GM11168 (cell line): ENCODE data around the gene EXOC1.
"Not testable (repeated sequence)": the region's sequence is repeated elsewhere in the genome, so short reads cannot be mapped to it uniquely, and the experiment has no call there.

ENCODE experiments used
- in situ Hi-C: fragments of 300-500 bp; cut with MboI; formaldehyde crosslinking; loops from one replicate; pipeline ENCODE4 v1.12.0; 2022; ENCODE audit warnings: low sequenced_read_pairs; ENCODE audit not compliant: unreplicated experiment

EXOC1 gene

GRCh38 chr4:55902677-55903076 lies 49.2 kb downstream of the EXOC1 start:
- in situ Hi-C loops, result no loop called here

DNA sequence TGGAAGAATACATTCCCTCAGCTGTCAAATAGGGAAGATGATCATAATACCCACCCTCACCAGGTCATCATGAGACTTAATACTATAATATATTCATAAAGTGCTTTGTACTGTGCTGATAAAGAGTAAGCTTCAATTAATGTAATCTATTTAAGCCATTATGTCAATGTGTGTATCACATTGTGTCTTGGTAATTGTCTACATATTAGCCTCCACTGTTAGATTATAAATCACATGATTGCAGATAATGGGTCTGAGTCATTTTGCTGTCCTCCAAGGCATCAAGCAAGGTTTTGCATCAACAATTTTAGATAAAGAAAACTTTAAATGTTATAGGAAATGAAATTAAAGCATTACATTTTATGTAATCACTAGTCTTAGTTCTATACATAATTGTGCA lies 50.1 kb downstream of the EXOC1 start:
- in situ Hi-C loops, result no loop called here

DNA sequence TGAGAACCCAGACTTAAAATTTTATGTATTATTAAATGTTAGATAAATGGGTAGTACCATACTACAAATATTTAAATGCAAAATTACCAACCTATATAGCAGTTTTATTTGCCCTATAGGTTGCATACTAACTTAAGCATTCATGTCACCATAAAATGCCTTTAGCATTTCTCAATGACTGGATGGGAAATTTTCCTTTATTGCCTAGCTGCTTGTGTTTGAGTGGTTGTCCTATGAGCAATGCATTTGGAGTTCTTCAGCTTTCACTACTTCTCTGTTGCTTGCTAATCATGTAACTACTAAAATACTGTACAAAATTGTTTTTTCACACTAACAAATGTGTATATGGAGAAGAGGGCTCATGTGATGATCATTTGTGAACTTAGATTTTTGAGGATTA lies 51.1 kb downstream of the EXOC1 start:
- in situ Hi-C loops, result no loop called here

DNA sequence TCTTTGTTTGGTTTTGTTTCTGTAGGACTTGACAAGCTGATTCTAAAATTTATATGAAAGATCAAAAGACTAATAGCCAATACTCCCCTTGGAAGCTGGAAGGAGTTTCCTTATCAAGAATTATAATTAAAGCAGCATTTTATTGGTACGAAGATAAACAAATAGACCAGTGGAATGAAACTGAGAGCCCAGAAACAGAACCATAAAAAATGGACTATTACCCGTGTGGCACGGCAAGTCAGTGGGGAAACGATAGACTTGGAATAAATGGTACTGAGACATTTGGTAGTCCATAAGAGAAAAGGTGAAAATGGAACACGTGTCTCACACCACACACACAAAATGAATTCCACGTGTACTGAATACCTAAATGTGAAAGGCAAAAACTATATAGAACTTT lies 52.9 kb downstream of the EXOC1 start:
- in situ Hi-C loops, result no loop called here

DNA sequence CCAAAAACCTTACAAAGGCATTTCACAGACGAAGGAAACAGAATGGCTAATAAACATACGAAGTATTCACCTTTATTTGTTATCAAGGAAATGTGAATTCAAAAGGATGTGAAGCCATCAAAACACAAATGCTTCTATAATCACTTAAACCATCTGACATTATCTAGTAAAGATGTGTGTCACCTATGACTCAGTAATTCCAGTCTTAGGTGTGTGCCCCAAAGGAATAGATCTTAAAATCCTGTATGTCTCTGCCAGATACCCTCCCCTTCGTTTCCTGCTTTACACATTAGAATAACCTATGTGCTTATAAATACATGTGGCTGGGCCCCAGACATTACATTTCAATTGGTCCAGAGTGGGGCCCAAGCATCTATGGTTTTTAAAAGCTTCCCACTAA lies 53.5 kb downstream of the EXOC1 start:
- in situ Hi-C loops, result no loop called here

DNA sequence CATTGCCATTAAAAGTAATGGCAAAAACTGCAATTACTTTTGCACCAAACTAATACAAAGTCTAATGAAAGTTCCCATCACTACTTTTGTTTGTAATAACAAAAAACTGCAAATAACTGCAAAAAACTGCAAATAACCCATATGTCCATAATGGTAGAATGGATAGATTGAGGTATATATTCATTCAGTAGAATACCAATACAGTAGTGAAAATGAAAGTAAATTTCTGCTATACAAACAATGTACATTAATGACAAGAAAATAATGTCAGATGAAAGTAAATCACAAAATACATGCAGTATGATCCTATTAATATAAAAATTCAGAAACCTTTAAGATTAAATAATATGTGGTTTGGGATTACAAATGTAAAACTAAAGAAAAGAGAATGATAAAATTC lies 54.0 kb downstream of the EXOC1 start:
- in situ Hi-C loops, result no loop called here

DNA sequence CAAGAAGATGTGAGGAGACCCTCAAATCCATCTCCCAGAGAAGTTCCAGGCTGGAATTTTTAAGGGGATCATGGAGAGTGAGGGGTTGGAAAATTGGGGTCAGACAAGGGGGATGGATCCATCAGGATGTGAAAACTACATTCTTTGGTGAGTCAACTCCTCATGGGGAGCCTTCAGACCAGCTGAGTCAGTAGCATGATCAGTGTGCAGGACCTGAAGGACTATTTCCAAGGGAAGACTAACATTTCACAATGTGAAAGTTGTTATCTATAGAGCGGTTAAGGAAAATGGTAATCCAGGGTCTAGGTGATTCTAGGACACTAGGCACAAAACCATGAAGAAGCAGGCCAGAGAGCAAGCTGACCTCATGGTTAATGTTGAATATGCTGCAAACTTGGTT lies 56.7 kb downstream of the EXOC1 start:
- in situ Hi-C loops, result no loop called here

GRCh38 chr4:55912249-55912648 lies 58.8 kb downstream of the EXOC1 start:
- in situ Hi-C loops, result no loop called here

- in situ Hi-C loops, result no loop called here
Measured at GRCh38 chr4:55920571-55920970, 67.1 kb downstream of the EXOC1 start.

DNA sequence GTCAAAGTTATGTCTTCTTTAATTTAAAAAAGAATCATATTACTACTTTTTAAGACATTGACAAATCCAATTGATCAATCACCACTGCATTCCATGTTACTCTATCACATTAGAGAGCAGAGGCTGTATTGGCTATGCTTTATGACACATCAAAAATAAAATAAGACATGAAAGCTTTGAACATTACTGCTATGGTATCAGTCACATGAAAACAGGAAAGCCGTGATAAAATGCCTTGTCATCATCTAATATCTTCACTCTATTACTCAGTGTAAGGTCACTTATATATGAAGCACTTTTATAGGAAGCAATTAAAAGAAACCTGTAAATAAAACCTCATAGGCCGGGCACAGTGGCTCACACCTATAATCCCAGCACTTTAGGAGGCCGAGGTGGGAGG lies 67.6 kb downstream of the EXOC1 start:
- in situ Hi-C loops, result no loop called here

DNA sequence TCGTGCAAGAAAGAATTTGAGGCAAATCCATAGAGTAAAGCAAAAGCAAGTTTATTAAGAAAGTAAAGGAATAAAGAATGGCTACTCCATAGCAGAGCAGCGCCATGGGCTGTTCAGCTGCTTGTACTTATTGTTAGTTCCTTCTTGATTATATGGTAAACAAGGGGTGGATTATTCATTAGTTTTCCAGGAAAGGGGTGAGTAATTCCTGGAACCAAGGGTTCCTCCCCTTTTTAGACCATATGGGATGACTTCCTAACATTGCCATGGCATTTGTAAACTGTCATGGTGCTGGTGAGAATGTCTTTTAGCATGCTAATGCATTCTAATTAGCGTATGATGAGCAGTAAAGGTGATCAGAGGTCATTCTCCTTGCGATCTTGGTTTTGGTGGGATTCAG lies 71.8 kb downstream of the EXOC1 start:
- in situ Hi-C loops, result no loop called here

- in situ Hi-C loops, result no loop called here
Measured at GRCh38 chr4:55926610-55927009, 73.2 kb downstream of the EXOC1 start.

GRCh38 chr4:55927803-55928437 lies 74.5 kb downstream of the EXOC1 start:
- in situ Hi-C loops, result no loop called here

GRCh38 chr4:55928846-55929245 lies 75.4 kb downstream of the EXOC1 start:
- in situ Hi-C loops, result no loop called here

GRCh38 chr4:55931043-55931442 lies 77.6 kb downstream of the EXOC1 start:
- in situ Hi-C loops, result no loop called here

GRCh38 chr4:55931833-55932232 lies 78.4 kb downstream of the EXOC1 start:
- in situ Hi-C loops, result no loop called here

GRCh38 chr4:55932511-55932910 lies 79.1 kb downstream of the EXOC1 start:
- in situ Hi-C loops, result no loop called here

GRCh38 chr4:55933611-55934010 lies 80.2 kb downstream of the EXOC1 start:
- in situ Hi-C loops, result no loop called here

DNA sequence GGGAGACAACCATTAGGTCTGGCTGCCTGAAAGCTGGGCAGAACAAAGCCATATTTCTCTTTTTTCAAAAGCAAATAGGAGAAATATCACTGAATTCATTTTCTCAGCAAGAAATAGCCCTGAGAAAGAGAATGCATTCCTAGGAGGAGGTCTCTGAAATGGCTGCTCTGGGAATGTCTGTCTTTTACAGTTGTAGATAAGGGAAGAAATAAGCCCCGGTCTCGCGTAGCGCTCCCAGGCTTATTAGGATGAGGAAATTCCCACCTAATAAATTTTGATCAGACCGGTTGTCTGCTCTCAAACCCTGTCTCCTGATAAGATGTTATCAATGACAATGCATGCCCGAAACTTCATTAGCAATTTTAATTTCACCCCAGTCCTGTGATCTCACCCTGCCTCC lies 82.5 kb downstream of the EXOC1 start:
- in situ Hi-C loops, result not testable (repeated sequence)

GRCh38 chr4:55938481-55938880 lies 85.0 kb downstream of the EXOC1 start:
- in situ Hi-C loops, result no loop called here

- in situ Hi-C loops, result no loop called here
Measured at GRCh38 chr4:55939421-55939820, 86.0 kb downstream of the EXOC1 start.

GRCh38 chr4:55941881-55942396 lies 88.5 kb downstream of the EXOC1 start:
- in situ Hi-C loops, result loop anchor here (10.0 kb wide), 1 partner anchor 113 kb away; no protein-coding TSS in a partner anchor
